SIG-M5 treated with dmso at 0.1 percent for 504 hours (cell line): Measurements from ENCODE around the gene DNAJB11.
"Not testable (repeated sequence)": the region's sequence is repeated elsewhere in the genome, so short reads cannot be mapped to it uniquely, and the experiment has no call there.

Experiments
- DNase-seq: peaks from one replicate; lab custom pipeline; 2025; ENCODE audit not compliant: unreplicated experiment; lab: John Stamatoyannopoulos, UW

Gene DNAJB11

DNA sequence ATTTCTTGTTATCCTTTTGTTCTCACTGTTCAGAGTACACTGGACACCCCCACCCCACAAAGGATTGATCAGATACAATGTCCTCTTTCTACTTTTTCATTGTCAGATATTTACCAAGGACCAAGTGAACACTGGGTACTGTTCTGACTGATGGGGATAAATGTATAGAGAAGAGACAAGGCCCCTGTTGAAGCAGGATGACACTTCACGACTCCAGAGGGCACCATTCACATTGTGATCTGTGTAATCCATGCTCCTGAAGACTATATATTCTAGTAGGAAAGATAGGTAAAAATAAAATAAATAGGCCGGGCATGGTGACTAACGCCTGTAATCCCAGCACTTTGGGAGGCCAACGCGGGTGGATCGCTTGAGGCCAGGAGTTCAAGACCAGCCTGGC lies 19.1 kb upstream of the DNAJB11 start:
- no peak for DNase-seq

DNA sequence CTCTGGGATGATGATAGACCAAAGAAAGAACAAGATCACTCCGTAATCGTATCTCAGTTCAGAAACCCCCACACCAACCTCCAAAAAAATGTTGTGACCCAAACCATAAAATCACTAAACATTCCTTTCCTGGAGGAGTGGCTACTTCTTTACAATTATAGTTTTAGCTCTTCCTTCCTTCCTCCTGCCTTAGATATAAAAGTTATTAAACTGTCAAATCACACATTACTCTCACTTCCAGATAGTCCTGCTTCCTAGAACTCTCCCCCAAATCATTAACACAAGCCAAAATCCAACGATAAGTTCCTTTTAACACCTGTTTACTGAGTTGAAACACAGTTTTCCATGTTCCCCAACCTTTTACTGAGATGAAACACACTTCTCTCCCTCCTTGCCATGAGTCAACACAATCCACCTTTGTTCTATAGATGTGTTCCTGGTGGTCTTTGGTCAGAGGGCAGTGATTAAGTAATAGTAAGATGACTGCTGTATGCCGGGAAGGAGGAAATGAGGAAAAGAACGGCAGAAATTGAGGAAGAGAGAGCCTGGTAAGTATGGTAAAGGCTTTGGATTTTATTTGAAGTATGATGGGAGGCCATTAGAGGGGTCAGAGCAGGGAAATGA lies 18.0 kb upstream of the DNAJB11 start:
- no peak for DNase-seq

DNA sequence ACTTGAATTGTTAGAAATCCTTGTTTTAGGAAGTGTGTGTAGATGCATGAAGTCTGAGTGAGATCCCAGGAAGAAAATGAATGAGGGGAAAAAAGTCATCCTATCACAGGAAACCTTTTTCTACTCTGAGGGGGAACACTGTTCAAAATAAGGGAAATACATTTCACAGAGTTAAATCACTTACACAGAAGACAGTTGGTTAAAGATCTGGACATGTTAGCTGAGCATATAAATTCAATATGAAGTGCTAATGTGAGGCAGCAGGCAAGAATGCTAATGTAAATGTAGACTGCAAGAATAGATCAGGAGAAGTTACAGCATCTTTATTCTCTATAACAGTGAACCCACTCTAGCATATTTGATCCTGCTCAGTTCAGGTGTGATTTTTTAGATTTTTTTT lies 5.9 kb upstream of the DNAJB11 start:
- DNase-seq, result no peak

DNA sequence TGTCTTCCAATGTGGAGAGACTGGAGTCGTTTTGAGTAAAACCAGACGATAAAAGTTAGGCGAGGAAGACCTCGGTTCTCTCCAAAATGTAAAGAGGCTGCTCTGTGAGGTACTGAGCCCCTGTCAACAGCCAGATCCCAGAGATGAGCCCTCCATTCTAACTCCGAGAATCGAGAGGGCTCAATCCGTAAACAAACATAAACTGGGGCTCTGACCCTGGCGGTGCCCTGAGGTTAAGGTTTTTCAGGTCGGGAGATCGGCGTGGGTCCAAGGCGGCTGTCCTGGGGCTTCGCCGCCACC lies 3.8 kb upstream of the DNAJB11 start:
- peak; percentile 46 for DNase-seq

DNA sequence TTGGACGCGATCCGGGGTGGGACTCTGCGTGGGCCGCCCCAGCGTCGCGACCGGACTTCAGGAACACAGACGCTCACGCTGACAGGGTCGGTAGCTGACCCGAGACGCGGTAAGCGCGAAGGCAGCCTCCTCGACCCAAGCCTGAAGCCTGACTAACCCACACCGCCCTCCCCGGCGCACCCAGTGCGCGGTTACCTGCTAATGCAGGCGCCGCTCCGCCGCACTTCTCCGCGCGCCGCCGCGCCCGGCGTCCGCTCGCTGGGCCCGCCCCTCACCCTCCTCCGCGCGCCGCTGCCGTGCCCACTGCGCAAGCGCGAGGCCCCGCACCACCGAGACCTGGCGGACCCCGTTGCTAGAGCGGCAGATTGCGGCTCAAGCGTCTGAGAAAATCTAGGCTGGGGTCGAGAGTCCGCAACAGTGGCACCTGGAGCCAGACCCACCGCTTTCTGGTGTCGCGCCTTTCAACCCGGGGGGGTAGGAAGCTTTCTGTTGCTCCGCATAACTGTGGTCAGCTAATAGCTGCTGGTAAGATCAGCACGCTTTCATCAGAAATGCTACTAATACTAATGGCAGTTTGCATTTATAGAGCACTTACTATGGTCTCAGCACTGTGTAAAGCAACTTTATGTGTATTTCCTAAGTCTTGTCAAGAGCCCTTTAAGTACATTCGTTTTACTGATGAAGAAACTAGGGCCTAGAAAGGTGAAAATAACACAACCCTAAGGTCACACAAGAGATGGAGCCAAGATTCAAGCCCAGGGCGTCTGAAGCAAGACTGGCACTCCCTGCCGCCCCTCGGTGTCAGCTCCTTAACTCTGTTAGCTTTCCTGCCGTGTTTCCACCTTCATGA lies 3.2 kb upstream of the DNAJB11 start, which contains the start of gene TBCCD1:
TBCCD1 (minus strand) TSS at position 268 of the 850 bp plus-strand sequence. CDS start 3,010 bp downstream, outside the sequence.
- peak; percentile 86 for DNase-seq

DNA sequence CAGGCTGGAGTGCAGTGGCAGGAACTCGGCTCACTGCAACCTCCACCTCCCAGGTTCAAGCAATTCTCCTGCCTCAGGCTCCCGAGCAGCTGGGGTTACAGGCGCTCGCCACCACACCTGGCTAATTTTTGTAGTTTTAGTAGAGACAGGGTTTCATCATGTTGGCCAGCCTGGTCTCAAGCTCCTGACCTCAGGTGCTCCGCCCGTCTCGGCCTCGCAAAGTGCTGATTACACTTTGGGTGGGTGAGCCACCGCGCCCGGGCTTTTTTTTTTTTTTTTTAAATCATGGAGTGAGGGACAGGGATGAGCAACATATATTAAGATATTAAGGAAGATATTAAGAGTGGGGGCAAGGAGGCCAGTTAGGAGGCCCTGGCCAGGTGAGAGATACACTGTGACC lies 1.2 kb upstream of the DNAJB11 start:
- DNase-seq, result not testable (repeated sequence)

DNA sequence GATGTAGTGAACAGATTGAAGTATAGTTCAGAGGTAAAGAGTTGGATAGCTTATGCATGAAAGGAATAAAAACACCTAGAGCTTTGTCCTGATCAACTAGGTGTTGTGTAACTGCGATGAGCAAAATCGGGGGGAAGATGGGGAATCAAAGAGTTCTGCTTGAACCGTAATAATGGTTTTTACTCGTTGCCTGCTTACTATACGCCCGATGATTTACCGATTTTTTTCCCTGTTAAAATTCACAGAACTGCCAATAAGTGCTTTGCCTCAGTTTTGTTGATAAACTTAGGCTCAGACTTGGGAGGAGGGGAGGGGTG lies 783 bp upstream of the DNAJB11 start:
- DNase-seq, result no peak

DNA sequence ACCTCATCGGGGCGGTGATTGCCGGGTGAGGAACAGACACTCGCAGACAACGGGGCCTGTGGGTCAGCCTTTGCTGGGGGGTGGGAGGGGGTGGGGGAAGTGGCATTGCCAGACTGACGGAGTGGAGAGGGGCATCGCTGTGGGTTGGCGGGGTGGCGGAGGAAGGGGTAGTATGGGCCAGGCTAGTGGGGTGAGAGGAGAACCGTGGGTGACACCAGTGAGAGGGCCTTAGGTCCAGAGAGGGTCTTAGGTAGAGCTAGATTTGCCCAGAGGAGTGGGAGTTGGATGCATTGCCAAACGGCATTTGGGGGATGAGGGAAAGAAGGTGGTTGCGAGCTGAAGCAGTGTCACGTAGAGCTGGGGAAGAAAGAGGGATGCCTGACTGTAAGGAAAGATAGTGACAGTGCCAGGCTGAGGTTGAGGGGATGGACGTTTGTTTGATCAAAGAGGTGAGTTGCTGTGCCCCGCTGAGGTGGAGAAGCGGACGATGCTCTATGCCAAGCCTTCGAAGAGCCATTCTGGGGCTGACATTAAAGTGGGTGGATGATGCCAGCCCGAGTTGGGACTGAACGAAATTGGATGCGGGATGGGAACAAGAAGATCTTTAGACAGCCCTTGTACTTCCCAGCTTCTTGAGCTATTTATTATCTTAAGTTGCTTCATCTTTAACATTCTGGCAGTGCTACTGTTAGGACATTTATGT lies 572 bp downstream of the DNAJB11 start:
- no peak for DNase-seq

DNA sequence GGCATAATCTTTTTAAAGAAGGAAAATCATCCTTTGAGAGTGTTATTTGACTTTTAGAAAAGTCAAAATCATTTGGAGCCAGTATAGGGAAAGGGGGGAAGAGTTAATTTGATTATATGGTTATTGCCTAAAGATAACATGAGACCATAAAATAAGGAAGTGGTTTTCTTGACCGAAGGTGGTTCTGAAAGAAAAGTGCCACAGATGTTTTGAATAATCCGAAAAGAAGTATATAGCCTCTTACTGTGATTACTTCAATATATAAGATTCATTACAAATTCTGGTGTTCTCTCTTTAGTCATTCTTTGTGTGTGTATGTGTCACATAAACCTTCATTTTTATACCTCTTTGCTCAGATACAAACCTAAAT lies 1.1 kb downstream of the DNAJB11 start:
- DNase-seq, result peak; percentile 41

DNA sequence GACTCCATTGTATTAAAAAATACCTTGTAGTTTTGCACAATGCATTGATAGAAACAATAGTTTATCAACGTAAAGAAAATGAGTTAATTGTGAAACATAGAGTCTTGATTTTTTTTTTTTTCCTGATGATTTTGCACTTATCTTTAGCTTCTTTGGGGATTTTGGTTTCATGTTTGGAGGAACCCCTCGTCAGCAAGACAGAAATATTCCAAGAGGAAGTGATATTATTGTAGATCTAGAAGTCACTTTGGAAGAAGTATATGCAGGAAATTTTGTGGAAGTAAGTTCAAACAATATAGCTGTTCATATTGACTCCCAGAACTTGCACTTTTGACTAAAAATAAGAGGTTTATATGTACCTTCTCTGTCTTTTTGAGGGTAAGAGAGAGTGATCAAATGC lies 7.0 kb downstream of the DNAJB11 start:
- DNase-seq, result no peak

DNA sequence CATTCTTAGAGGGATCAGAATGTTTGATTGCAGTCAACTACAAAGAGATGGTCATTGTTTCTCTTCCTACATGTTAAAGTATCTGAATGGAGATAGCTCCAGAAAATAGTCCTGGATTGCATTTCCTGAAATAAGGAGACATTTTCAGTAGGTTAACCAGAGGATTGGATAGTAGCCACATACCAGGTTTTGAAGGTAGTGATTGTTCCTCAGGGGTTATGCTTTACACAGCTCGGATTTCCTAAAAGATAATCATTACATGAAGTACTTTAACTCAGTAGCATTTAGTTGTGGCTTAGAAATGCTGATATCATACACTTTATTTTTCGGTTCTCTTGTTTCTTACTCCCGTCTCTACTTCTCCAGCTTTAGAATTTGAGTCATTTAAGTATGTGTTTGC lies 10.3 kb downstream of the DNAJB11 start:
- DNase-seq, result no peak

DNA sequence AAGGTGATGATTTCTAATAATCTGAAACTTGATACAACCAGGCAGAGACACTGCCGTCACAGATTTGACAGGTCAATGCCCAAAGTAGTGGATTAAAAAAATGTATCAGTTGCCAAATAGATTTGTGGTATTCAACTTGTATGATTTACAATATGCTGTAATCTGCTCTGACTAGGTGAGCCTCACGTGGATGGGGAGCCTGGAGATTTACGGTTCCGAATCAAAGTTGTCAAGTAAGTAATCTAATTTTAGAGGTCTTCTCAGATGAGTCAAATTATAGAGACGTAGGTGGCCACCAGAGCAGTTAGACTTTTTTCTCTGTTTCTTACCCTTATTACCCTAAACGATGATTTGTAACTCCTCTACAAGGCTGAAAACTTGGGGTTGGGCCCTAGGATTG lies 12.0 kb downstream of the DNAJB11 start:
- no peak for DNase-seq

DNA sequence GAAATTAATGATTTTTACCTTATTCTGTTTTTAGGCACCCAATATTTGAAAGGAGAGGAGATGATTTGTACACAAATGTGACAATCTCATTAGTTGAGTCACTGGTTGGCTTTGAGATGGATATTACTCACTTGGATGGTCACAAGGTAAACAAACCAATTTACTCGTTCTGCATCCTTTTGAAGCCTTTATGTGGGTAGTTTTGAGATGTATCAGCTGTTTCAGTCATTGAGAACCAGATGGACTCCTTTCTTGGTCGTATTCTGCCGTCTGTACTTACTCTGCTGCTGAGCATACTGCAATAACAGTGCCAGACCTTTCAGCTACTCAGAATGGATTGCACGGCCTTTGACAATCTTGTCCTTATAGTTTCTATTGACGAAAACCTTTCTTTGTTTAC lies 13.3 kb downstream of the DNAJB11 start:
- no peak for DNase-seq

DNA sequence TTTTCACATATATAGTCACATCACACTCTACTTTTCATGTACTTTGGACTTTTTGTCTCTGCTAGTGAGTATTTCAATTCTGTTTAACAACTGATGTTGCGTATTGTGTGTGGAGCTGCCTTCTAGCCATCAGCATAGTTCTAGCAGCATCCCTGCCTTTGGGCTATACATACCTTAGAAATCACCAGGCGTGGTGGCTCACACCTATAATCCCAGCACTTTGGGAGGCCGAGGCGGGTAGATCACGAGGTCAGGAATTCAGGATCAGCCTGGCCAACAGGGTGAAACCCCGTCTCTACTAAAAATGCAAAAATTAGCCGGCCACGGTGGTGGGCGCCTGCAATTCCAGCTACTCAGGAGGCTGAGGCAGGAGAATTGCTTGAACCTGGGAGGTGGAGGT lies 15.7 kb downstream of the DNAJB11 start:
- DNase-seq, result not testable (repeated sequence)

DNA sequence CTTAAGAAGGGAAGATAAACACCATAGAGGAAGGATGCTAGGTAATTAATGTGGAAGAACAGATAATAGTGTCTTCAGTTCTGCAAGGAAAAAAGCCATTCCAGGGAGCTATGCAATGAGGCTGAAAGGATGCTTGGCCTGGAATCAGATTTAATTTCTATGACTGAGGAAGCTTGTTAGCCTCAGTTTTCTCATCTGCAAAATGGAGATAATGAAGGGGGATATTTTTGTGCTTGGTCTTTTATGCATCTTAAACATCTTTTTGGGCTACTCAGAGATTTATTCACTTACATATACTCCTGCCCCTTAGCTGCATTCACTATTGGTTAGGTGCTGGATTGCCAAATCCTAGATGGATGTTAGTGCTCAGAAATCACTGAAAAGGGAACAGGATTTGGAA lies 16.7 kb downstream of the DNAJB11 start:
- DNase-seq, result no peak

DNA sequence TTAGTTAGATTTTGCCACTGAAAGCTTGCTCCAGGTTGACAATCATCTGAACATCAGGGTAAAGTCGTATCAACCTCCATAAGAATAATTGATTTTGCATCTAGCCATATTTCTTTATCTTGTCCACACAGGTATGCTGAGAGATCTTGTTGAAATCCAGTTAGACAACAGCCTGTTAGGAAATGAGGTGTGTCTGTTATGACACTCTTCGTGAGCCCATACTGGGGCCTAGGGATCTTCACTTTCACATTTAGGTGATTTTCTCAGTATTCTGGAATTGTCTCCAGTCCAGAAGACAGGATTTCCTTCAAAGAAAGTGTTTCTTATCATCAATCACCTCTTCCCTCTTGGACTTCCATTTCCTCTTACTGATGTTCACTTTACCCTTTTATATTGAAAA lies 18.1 kb downstream of the DNAJB11 start:
- no peak for DNase-seq

DNA sequence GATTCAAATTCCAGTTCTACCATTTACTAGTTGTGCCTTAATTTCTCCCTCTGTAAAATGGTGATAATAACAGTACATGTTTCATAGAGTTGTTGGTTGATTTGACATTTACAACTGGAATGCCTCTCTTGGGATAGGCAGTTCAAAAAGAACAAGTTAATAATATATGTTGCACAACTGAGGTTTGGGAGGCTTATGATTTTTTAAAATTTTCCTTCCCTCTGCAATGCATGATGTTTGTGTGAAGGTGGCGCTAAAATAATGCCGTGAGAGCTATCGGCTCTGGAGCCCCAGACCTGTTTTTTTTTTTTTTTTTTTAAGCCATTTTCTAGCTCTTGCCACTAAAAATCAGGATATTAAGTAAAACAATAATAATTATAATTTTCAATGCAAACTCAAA lies 18.6 kb downstream of the DNAJB11 start:
- DNase-seq, result peak; percentile 13

DNA sequence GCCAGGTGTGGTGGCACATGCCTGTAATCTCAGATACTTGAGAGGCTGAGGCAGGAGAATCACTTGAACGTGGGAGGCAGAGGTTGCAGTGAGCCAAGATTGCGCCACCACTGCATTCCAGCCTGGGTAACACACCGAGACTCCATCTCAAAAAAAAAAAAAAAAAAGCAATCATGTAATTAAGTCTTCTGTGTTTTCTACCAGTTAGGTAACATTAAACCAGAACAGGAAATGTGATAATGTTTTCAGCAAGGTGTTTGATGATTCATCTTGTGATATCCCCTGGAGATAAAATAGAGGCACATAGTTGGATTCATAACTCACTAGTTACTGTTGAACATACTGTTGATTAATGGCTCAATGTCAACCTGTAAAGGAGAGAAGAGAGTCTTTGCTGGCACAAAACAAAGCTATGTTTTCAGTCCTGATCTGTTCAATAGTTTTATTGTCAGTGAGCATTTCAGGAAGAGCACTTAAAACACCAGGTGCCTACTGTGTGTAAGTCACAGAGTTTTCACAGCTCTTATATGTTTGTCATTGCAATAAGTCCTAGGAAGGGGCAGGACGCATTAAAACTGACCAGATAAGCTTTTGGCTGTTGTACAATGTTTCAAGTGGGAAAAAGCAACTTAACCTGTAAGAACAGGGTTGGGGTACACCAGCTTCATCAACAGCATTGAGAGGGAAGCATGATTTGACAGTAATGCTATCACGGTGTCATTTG lies 19.5 kb downstream of the DNAJB11 start:
- no peak for DNase-seq

DNA sequence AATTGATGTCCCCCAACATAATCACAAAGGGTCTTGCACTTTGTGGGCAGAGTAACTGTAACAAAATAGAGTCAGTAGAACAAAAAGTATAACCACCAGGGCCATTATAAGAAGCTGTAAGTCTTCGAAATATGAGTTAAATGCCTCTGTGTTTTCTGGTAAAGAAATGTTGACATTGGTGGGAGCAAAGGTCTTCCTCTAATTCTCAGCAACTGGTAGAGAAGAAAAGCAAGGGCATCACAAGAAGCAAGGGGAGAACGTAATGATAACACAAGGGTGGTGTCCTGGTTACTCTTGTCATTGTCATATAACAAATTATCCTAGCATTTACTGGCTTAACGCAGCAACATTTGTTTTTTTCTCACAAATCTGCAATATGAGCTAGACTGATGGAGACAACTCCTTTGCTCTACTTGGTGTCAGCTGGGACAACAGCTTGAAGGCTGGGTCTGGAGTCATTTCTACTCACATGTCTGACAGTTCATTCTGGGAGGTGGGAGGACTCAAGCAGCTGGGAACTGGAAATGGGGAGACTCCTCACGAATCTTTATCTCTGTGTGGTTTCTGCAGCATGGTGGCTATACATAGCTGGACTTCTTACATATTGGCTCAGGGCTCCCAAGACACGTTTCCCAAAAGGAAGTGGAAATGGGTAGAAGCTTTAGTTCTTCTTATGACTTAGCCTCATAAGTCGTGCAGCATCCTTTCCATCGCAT lies 20.2 kb downstream of the DNAJB11 start:
- no peak for DNase-seq

DNA sequence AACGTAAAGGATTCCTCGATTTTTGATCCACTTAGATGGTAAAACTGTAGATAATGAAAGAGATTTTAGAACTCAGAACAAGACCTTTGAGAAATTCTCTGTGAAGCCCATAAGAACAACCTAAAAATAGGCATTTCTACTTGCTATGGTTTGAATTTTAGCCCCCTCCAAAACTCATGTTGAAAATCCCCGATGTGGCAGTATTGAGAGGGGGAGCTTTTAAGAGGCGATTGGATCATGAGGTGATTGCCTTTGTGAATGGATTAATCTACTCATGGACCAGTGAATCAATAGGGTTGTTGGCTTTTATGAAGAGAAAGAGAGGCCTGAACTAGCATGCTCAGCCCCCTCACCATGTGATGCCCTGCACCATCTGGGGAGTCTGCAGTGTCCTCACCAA lies 22.2 kb downstream of the DNAJB11 start:
- DNase-seq, result no peak

DNA sequence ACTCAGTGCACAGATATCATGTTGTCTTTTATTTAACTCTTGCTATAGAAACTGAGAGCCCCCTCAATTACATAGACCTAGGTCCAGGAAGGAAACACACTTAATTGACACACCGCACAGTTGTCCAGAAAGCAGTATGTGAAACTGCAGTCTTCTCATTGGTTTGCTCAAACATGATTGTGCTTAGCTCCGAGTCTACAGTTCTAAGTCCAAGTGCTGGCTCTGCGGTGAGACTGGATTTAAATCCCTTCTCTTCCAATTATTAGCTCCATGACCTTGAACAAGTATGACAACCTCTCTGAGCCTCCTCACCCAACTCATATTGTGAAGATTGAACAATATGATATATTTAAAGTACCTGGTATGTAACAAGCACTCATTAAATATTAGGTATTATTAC lies 23.3 kb downstream of the DNAJB11 start:
- no peak for DNase-seq
